ENCODE results near the gene AMZ1. TPM values are rescaled to one million over a fixed set of nuclear protein-coding genes. Genes with fewer than 3 reads are reported as not detected.

The AMZ1 gene
- total RNA-seq, 1 donor from 2014 or later, result not detected

DNA sequence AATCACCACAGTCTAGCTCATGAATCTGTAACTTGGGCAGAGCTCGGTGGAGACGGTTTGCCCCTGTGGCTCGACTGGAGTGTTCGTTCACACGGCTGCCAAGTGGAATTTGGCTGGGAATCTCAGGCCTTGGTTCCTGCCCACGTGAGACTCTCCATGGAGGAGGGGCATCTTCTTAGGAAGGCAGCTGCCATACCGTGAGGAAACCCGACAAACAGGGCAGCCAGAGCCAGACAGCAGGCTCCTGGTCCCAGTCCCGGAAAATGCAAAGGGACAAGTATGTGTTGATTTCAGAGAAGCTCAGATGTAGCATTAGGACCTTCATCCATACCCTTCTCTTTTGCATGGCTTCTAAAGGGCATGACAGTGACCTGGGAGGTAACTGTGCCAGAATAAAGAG lies 26.6 kb downstream of the AMZ1 start:
- Mint-ChIP-seq H3K4me3 (no peak overlapping the region), H3K4me1 (peaks cover 37% of the 10 kb centered on the region), H3K36me3 (peaks cover 19% of the 10 kb centered on the region), H3K9me3 (no peaks in the 10 kb centered on the region), H3K27ac (no peak overlapping the region), H3K27me3 (ENCODE audit: insufficient read depth, low read depth) (peaks cover 2% of the 10 kb centered on the region)
- H3K27me3 ChIP-seq, result no peaks in the 10 kb centered on the region
- no peaks in the 10 kb centered on the region for H3K36me3 ChIP-seq
- H3F3A ChIP-seq (ENCODE audit: low read depth), result no peaks in the 10 kb centered on the region
- H3K9ac ChIP-seq, result no peak overlapping the region
- H4K20me1 ChIP-seq (ENCODE audit: low read depth), result no peaks in the 10 kb centered on the region
- TF ChIP-seq EZH2phosphoT487 (IDR thresholded peaks at IDR 0.05) (no peak), EZH2 (IDR thresholded peaks at IDR 0.05) (no peak), CTCF (IDR thresholded peaks at IDR 0.05) (no peak)
- no peaks in the 10 kb centered on the region for H3K79me2 ChIP-seq (ENCODE audit: low read depth)
- no peak overlapping the region for H3K4me3 ChIP-seq
- no peak overlapping the region for H3K27ac ChIP-seq
- H3K4me1 ChIP-seq, result peaks cover under 1% of the 10 kb centered on the region
- no peak overlapping the region for H3K4me2 ChIP-seq
- no peak for DNase-seq (ENCODE audit: low spot score)
- no peaks in the 10 kb centered on the region for H3K9me3 ChIP-seq (ENCODE audit: low read depth)
- no peak overlapping the region for H2AFZ ChIP-seq (replicated peaks)

DNA sequence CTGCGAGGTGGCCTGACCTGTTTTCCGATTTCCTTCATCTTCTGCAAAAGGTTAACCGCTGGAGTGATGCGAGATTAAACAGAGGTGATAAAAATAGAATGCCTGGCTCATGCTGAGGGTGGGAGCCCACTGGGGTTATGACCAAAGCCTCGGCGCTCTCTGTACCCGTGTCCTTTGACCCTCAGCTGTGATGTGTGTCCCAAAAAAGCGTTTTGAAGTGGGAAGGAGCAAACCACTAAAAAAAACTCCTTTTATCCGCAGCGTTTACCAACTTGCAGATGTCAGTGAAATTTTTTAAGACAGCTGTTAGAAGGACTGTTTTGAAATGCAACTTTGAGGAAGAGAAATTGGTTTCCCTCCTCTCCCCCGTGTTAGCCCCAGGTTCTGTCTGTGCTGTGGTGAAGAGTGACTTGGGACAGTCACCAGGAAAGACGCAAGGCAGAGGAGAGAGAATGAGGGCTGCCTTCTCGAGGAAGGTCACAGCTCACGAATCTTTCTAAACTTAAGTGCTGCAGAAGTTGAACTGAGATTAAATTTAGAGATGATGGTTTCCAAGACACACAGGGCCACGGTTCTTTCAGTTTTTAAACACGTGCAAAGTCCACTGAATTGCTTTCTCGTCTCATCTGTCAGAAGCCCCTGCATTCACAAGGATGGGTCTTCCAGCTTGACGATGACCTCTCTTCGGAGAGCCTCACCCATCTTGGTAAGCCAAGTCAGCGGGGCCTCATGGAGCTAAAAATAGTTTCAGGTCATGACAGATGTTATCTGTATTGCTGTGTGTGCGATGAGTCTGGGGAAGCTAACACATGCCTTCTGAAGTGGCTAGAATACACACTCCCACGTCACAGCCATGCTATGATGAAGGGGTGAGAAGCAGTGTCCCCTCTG lies 27.6 kb downstream of the AMZ1 start:
- Histone ChIP-seq H3F3A (ENCODE audit: low read depth) (no peaks in the 10 kb centered on the region), H3K27ac (no peak overlapping the region), H2AFZ (replicated peaks) (no peak overlapping the region), H3K36me3 (no peaks in the 10 kb centered on the region), H4K20me1 (ENCODE audit: low read depth) (no peaks in the 10 kb centered on the region), H3K4me1 (no peaks in the 10 kb centered on the region), H3K9ac (no peak overlapping the region), H3K9me3 (ENCODE audit: low read depth) (no peaks in the 10 kb centered on the region), H3K27me3 (no peaks in the 10 kb centered on the region), H3K4me3 (no peak overlapping the region), H3K4me2 (no peak overlapping the region), H3K79me2 (ENCODE audit: low read depth) (no peaks in the 10 kb centered on the region)
- no peak for TF ChIP-seq CTCF (IDR thresholded peaks at IDR 0.05)
- no peak for TF ChIP-seq EZH2 (IDR thresholded peaks at IDR 0.05)
- no peak for TF ChIP-seq EZH2phosphoT487 (IDR thresholded peaks at IDR 0.05)
- Mint-ChIP-seq H3K4me3 (no peak overlapping the region), H3K27ac (peak overlapping the region; percentile 57), H3K9me3 (no peaks in the 10 kb centered on the region), H3K4me1 (peaks cover 32% of the 10 kb centered on the region), H3K36me3 (peaks cover 22% of the 10 kb centered on the region), H3K27me3 (ENCODE audit: insufficient read depth, low read depth) (peaks cover 2% of the 10 kb centered on the region)
- DNase-seq (ENCODE audit: low spot score), result no peak

- H3K36me3 ChIP-seq, result no peaks in the 10 kb centered on the region
- H3K27me3 ChIP-seq, result no peaks in the 10 kb centered on the region
- H3K4me1 ChIP-seq, result no peaks in the 10 kb centered on the region
- no peak overlapping the region for H3K9ac ChIP-seq
- H3K4me1 Mint-ChIP-seq, result peaks cover 35% of the 10 kb centered on the region
- no peak overlapping the region for H3K4me3 ChIP-seq
- peaks cover 3% of the 10 kb centered on the region for H3K27me3 Mint-ChIP-seq (ENCODE audit: insufficient read depth, low read depth)
- peak overlapping the region; percentile 88 for H3K27ac Mint-ChIP-seq
- no peaks in the 10 kb centered on the region for H3F3A ChIP-seq (ENCODE audit: low read depth)
- peak overlapping the region; percentile 64 for H3K4me3 Mint-ChIP-seq
- H3K9me3 ChIP-seq (ENCODE audit: low read depth), result no peaks in the 10 kb centered on the region
- TF ChIP-seq EZH2 (IDR thresholded peaks at IDR 0.05), result no peak
- TF ChIP-seq CTCF (IDR thresholded peaks at IDR 0.05), result no peak
- no peak for TF ChIP-seq EZH2phosphoT487 (IDR thresholded peaks at IDR 0.05)
- no peak overlapping the region for H2AFZ ChIP-seq (replicated peaks)
- no peak overlapping the region for H3K27ac ChIP-seq
- H3K4me2 ChIP-seq, result no peak overlapping the region
- H3K79me2 ChIP-seq (ENCODE audit: low read depth), result no peaks in the 10 kb centered on the region
- no peaks in the 10 kb centered on the region for H4K20me1 ChIP-seq (ENCODE audit: low read depth)
- H3K9me3 Mint-ChIP-seq, result no peaks in the 10 kb centered on the region
- no peak for DNase-seq (ENCODE audit: low spot score)
- peaks cover 20% of the 10 kb centered on the region for H3K36me3 Mint-ChIP-seq
Observed at GRCh38 chr7:2716488-2716887, 28.5 kb downstream of the AMZ1 start.

Measured in neural progenitor cell (in vitro differentiated cells).